HG02610 (cell line): Measurements from ENCODE around the gene IRF7.

Source experiments
- ATAC-seq: cut with Tn5 transposase; IDR thresholded peaks from one replicate; pipeline ENCODE4 v1.9.1; 2021; ENCODE audit warnings: mild to moderate bottlenecking, moderate library complexity; ENCODE audit not compliant: unreplicated experiment

IRF7 gene

GRCh38 chr11:621838-622237, 6.1 kb upstream of the IRF7 start:
- no peak for ATAC-seq

DNA sequence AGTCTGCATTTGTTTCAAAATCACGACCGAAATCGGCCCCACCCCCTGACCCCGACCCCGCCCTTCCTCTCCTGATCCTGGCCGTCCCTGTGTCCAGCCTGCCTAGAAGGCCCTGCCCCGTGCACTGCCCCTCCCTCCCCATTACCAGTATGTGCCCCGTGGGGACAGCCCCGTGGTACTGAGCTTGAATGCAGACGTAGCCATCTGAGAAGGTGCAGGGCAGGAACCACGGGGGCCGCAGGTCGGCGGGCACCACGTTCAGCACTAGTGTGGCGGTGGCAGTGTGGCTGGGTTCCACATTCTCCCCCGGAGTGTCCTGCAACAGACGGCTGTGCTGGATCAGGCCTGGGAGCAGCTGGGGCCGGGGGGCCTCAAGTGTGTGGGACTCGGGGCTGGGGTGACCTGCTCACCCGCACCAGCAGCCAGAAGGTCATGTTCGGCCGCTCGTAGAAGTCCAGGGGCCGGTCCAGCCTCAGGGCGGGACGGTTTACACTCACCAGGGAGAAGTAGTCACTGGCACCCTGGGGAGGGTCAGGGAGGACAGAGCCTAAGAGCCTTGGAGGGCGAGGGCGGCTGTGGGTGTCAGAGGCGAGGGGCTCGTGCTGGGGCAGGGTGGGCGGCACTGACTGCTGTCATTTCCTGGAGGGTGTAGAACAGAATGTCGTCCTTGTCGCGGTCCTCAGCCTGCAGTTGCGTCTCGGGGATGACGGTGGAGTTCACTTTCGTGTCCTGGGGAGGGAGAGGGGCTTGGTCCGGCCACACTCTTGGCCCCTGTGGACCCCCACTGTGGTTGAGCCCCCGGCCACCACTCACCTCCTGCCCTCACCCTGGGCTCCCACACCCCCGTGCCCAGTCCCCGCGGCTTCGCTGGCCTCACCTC, 5.4 kb upstream of the IRF7 start:
- ATAC-seq: no peak

DNA sequence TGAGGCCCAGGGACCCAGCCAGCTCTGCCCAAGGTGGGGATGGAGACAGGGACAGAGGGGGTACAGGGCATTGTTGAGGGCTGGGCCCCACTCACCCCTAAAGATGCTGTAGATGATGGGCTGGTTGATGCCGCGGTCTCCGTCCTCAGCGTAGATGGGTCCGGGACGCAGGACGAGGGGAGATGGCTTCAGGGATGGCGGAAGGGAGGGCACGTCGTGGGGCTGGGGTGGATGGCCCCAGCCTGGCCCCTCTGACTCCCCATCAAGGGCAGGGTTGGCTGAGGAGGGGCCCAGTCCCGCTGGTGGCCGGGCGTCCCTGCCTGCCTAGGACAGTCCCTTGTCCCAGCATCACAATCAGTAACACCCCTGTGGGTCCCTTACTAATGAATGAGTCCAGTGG, 4.5 kb upstream of the IRF7 start:
- ATAC-seq: no peak

- no peak for ATAC-seq
Measured at GRCh38 chr11:619628-620050, 3.9 kb upstream of the IRF7 start.

DNA sequence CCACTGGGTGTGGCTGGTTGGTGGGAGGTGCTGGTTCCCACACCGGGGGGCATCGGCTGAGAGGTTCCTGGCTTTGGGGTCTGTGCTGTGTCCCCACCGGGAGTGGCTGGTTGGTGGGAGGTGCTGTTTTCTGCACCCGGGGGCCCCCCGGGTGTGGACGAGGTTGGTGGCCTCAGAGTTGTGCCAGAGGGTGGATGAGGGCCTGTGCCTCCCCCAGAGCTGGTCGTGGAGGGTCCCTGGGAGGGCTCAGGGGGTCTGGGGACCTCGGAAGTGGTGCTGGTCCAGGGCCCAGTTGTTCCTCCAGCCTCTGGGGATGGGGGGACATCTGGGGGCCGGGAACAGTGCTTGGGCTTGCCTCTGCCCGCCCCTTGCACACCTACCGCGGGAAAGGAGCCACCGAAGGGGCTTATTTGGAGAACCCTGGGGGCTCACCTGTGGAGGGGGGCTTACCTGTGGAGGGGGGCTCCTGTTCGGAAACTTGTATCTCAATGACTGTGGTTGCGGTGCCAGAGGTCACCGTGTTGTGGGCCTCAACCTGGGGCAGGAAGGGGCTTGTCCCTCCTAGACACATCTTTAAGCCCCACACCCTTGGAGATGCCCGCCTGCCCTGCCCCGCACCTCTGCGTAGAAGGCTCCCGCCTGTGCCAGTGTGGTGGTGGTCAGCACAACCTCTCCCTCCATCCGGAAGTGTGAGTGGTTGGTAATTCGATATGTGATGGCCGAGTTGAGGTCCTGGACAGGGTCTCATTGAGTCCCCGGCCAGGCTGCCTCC, 3.3 kb upstream of the IRF7 start:
- no peak for ATAC-seq

GRCh38 chr11:617912-618682, 2.3 kb upstream of the IRF7 start:
- no peak for ATAC-seq

- no peak for ATAC-seq
Measured at GRCh38 chr11:617199-617911, 1.6 kb upstream of the IRF7 start.

DNA sequence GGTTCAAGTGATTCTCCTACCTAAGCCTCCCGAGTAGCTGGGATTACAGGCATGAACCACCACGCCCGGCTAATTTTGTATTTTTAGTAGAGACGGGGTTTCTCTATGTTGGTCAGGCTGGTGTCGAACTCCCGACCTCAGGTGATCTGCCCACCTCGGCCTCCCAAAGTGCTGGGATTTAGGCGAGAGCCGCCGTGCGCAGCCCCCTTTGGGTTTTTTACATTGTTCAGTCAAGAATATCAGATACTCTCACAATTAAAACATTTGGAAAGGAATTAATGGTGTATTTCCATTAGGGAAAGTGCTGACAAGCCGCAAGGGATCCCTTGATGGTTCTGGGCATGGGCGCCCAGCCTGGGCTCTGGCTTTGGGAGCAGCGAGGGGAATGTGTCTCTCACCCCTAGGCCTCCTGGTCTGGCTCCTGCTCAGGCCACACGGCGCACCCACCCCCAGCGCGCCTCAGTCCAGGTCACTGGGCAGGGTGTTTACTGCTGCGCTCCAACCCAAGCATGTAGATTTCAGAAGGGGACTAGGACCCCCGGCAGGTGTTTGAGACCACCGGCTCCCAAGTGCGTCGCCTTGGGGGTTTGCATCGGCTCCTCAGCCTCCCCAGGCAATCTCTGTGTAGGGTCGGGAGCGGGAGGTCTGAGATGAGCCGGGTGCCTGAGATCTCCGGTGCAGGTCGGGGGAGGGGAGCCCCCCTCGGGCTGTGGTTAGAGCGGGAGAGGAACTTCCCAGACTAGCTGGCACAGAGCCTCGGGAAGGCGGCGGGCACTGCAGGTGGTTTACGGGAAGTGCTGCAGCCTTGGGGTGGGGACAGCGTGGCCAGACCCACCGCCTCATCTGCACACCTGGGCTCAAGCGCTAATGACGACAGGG, 809 bp upstream of the IRF7 start:
- ATAC-seq: no peak

- ATAC-seq: no peak
Measured at GRCh38 chr11:614623-615503, 887 bp downstream of the IRF7 start.

DNA sequence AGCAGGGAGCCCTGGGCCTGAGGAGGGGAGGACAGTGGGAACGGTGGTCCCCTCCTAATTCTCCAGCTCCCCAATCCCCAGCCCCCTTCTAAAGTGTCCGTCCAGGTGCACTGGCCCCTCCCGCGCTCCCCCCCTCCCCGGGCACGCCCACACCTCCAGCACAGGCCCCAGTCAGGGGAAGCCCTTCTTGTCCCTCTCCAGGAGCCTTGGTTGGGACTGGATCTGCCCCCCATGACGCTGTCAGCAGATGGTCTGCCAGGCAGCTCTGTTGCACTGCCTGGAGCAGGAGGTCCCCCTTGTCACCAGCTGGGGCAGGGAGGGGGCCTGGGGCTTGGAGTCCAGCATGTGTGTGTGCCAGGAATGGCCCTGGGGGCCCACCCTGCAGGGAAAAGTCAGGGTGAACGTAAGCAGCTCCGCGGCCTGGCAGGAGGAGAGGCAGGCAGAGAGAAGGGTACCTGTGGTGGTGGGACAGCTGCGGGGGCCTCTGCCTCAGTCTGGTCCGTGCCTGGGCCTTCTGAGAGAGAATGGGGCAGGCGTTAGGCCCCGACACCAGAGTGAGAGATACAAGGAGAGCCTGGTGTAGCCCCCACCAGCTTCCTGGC, 1.6 kb downstream of the IRF7 start:
- no peak for ATAC-seq

- ATAC-seq: no peak
Measured at GRCh38 chr11:613369-613968, 2.3 kb downstream of the IRF7 start.

- no peak for ATAC-seq
Measured at GRCh38 chr11:612961-613300, 2.8 kb downstream of the IRF7 start.

- no peak for ATAC-seq
Measured at GRCh38 chr11:612201-612960, 3.4 kb downstream of the IRF7 start.

GRCh38 chr11:611001-611996, 4.5 kb downstream of the IRF7 start:
- ATAC-seq: no peak

DNA sequence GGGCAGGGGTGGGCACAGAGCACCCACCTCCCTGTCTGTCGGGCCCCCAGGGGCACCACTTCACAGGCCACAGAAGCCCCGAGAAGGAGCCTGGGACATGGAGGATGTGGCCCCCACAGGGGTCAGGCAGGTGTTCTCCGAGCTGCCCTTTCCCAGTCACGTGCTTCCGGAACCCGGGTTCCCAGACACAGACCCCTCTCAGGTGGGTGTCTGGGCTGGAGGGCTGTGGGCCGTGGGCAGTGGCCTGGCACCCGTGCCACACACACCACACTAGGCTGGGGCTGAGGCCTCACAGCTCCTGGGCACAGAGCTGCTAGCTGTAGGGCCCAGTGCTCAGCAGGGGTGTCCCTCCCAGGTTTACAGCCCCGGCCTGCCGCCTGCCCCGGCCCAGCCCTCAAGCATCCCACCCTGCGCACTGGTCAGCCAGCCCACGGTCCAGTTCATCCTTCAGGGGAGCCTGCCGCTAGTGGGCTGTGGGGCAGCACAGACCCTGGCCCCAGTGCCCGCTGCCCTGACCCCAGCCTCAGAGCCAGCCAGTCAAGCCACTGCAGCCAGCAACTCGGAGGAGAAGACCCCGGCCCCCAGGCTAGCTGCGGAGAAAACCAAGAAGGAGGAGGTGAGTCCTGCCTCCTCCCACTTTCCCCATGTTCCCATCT, 5.5 kb downstream of the IRF7 start:
- no peak for ATAC-seq

DNA sequence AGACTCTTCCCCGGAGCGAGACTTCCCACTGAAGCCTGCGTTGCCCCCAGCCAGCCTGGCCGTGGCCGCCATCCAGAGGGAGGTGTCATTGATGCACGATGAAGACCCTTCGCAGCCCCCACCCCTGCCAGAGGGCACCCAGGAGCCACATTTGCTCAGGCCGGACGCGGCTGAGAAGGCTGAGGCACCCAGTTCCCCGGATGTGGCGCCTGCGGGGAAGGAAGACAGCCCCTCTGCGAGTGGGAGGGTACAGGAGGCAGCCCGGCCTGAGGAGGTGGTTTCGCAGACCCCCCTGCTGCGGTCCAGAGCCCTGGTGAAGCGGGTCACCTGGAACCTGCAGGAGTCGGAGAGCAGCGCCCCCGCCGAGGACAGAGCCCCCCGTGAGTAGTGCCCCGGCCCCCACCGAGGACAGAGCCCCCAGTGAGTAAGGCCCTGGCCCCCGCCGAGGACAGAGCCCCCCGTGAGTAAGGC, 6.4 kb downstream of the IRF7 start:
- ATAC-seq: no peak
